Suprapubic skin (tissue), 3 donors: ENCODE data around the gene REV3L.

Experiments
- CTCF ChIP-seq, 2 donors: fragments of 200-600 bp in 1 of 2; fragments of 450-650 bp in 1 of 2; sonication (generic) in 1 of 2; IDR thresholded peaks; one replicate each; pipeline ENCODE4 v1.5.1; 2016 to 2019; ENCODE audit warnings: antibody characterized with exemption in 2 of 2, mild to moderate bottlenecking in 1 of 2, moderate library complexity in 1 of 2
- EP300 ChIP-seq: sonication (generic); formaldehyde crosslinking; IDR thresholded peaks from one replicate; pipeline ENCODE4 v1.6.1; 2017; ENCODE audit warnings: antibody characterized with exemption
- POLR2A ChIP-seq, 2 donors: fragments of 450-650 bp; IDR thresholded peaks; one replicate each; pipeline ENCODE4 v1.6.1; 2017; ENCODE audit warnings: antibody characterized with exemption in 2 of 2, mild to moderate bottlenecking in 2 of 2, moderate library complexity in 2 of 2

GRCh38 chr6:111337829-111338236 is 145.2 kb downstream of the REV3L start:
- TF ChIP-seq CTCF (IDR thresholded peaks at IDR 0.05) (no peak), POLR2A (IDR thresholded peaks at IDR 0.05) (no peak), EP300 (no peak)
